Hypothalamus (tissue), 51 donors: ENCODE results near the gene CGGBP1.
"Not testable (repeated sequence)": the region's sequence is repeated elsewhere in the genome, so short reads cannot be mapped to it uniquely, and the experiment has no call there.

Experiments used
- DNase-seq, 51 donors: peaks; one replicate each; lab custom pipeline; 2025; lab: John Stamatoyannopoulos, UW

Gene CGGBP1

GRCh38 chr3:88036221-88036620 lies 22.6 kb downstream of the CGGBP1 start:
- DNase-seq = no peak

DNA sequence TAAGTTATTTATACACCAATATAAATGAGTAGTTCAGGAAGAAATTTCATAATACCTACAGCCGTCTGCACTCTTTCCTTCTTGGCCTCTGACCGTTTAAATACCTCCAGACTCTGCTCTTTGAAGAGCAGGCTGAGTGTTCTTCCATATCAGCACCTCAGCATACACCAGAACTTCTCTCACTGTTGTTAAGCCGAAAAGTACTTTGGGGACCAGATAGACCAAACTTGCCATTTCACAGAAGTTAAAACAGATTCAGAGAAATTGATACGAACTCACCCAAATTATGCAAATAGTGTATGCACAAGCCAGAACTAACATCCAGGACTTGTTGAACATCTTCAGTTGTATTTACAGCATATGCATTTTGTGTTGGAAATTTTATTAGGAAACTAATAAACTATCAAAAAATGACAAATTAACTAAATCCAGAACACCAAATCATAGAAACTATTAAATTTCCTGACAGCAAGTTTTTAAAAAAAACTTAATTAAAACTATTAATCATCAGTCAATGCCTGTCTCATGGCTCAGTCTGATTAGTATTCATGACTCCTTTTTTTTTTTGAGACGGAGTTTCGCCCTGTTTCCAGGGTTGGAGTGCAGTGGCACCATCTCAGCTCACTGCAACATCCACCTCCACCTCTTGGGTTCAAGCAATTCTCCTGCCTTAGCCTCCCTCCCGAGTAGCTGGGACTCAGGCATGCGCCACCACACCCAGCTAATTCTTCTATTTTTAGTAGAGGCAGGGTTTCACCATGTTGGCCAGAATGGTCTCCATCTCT lies 24.1 kb downstream of the CGGBP1 start:
- DNase-seq = no peak

- no peak for DNase-seq
These were observed 25.0 kb downstream of the CGGBP1 start for GRCh38 chr3:88033808-88034207.

DNA sequence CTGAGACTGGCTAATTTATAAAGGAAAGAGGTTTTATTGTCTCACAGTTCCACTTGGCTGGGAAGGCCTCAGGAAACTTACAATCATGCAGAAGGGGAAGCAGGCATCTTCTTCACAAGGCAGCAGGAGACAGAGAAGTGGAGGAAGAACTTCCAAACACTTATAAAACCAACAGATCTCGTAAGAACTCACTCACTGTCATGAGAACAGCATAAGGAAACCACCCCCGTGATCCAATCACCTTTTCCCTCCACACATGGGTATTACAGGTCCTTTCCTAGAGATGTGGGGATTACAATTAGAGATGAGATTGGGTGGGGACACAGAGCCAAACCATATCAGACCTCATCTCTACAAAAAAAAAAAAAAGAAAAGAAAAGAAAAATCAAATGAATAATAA lies 25.7 kb downstream of the CGGBP1 start:
- DNase-seq = no peak

- no peak for DNase-seq
These were observed 26.6 kb downstream of the CGGBP1 start for GRCh38 chr3:88032245-88032644.

DNA sequence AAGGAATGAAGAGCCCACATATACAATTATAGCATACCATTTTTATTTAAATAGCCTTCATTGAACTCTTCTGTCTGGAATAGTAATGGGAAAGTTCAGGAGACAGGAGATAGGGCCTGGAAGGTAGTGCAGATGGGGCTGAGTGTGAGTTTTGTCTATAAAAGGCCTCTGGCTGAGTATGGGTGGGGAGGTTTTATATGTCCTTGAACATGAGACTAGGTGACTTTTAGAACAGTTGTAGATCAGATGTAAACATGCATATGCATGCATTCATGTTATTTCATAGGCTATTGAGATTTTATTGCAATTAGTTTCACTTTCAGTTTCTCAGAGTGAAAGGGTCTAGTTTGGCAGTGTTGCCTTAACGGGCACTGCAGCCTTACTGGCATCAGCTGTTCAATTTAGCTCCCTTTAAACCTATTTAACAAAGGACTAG lies 27.1 kb downstream of the CGGBP1 start:
- DNase-seq = peak in 3 of 51 donors; percentile 1 to 36 (median 25)

GRCh38 chr3:88030210-88030609 lies 28.6 kb downstream of the CGGBP1 start:
- DNase-seq = no peak

GRCh38 chr3:88028876-88029275 lies 29.9 kb downstream of the CGGBP1 start:
- no peak for DNase-seq

DNA sequence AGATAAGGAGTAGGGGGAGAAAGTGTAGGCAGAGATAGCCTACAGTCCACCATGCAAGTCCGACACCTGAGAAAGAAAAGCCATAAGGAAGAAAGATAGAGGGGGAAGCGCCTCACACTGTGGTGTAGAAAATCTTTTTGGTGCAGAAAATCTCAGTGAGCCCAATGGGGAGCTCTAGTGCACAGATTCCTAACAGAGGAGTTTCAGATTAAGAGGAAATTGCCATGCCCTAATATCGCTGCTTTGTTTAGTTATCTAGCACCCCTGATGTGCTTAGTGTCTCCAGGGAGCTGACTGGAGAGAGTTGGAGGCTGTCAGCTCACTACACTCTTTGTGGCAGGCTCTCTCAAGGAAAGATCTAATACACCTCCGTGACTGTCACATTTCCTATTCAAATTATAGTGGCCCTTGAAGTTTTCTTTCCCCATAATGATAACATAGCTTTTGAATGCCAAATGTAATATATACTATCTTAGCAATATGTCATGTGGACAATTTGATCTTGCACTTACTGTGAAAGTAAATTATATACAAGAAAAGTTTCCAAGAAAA lies 33.7 kb downstream of the CGGBP1 start:
- no peak for DNase-seq

DNA sequence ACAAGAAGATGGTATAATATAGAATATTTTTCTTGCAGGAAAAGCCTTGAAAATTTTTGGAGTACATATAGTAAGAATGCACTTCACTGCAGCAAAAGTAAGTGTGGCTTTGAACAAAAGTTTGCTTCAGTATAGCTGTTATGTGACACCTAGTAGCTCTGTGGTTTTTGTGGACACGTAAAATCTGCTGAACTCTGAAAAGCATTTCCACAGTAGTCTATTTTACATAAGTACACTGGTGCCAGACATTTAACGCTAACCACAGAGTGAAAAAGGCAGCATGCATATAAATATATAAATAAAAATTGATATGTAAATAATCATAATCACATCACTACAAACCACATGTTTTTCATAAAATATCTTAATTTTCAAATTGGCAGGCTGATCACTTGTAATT lies 39.8 kb downstream of the CGGBP1 start:
- DNase-seq = no peak

- not testable (repeated sequence) for DNase-seq
These were observed 43.1 kb downstream of the CGGBP1 start for GRCh38 chr3:88015656-88016055.

DNA sequence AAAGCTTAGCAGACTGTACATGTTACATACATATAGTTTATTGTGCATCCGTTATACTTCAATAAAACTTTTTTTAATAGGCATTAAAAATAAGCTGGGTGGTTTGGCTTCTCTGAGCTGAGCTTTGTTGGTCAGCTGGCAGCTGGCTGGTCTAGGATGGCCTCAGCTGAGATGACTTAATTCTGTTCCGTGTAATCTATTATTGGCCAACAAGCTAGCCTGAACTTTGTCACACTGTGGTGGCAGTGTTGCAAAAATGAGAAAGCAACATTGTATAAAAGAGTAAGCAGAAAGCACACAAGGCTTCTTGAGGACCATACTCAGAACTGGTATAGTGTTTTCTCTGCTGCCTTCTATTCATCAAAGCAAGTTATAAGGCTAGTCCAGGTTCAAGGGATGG lies 45.2 kb downstream of the CGGBP1 start:
- DNase-seq = no peak

DNA sequence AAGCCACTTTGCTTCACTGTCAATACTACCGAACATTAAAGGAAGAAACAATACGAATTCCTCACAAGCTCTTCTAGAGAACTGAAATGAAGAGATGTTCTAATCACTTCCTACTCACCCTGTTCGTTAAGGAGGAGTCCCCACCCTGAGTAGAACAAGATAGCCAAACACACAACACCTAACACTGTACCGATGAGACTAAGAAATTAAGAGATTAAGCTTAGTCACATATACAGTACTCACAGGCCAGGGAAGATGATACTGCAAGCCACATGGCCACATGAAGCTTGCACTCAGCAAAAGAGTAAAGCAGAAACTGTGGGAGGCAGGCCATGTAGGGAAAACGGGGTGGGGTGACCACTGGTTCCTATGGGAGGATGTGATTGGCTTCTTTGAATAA lies 48.0 kb downstream of the CGGBP1 start:
- no peak for DNase-seq

DNA sequence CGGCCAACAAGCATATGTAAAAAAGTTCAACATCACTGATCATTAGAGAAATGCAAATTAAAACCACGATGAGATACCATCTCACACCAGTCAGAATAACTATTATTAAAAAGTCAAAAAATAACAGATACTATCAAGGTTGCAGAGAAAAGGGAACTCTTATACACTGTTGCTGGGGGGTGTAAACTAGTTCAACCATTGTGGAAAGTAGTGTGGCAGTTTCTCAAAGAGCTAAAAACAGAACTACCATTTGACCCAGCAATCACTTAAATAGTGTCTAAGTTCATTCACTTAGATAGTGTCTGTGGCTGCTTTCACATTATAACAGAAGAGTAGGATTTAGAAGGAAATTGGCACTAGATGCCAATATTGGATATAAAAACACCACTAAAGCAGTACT lies 49.7 kb downstream of the CGGBP1 start:
- no peak for DNase-seq

DNA sequence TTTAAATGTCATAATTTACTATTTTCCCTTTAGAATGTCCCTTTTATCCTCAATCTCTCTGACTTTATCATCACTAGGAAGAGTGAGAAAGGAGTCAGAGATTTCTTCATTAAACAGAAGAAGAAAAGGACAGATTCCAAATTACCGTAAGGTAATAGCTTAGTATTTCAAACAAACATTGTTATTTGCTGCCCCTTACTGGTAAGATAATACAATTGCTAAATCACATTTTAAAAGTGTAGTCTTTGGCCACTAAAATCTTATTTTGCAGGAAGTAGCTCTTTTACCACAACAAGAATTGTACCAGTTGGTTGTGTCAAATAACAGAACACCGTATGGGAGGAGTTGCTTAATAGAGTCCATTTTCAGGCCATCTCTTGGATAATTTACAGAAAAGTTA lies 53.7 kb downstream of the CGGBP1 start:
- no peak for DNase-seq

DNA sequence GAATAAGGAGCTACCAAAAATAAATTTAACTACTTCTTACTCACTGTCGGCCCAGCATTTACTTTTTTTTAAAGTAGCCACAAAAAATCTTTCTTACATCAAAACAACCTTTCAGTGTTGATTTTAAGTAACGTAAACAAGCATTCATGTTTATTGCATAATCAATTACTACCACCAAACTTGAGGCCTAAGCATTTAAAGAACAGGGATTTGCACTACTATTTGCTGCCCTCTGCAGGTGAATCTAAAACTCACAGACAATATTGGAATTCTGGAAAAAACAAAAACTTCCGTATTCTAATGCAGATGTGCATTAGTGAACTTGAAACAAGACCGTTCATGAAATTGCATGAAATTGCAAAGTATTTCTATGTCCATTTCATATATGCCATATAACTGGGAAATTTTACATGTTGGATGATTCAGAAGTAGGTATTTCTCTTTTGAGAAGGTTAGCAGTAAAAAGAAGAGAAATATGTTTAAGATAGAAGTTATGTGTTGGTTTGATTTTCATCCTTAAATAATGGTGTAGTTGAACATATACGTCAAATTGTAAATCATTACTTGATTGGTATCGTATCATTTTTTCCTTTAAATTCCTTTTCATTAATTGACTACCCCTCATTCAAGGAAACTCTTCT lies 55.6 kb downstream of the CGGBP1 start:
- DNase-seq = peak in 2 of 51 donors; percentile 2 to 26

GRCh38 chr3:88002448-88002847 lies 56.4 kb downstream of the CGGBP1 start:
- DNase-seq = no peak
